T follicular helper cell (primary cell): Measurements from ENCODE around the gene CENPV.
"Not testable (repeated sequence)": the region's sequence is repeated elsewhere in the genome, so short reads cannot be mapped to it uniquely, and the experiment has no call there.

Experiments
- DNase-seq: peaks from one replicate; pipeline ENCODE4 v3.0.0-alpha.2; 2020; ENCODE audit warnings: low read depth
- total RNA-seq, 2 experiments: gene quantifications; one replicate each; lab custom pipeline; 2026; lab: John Stamatoyannopoulos, UW

Gene CENPV
- total RNA-seq = 5.5 to 26.7 reads per million in 2 experiments

DNA sequence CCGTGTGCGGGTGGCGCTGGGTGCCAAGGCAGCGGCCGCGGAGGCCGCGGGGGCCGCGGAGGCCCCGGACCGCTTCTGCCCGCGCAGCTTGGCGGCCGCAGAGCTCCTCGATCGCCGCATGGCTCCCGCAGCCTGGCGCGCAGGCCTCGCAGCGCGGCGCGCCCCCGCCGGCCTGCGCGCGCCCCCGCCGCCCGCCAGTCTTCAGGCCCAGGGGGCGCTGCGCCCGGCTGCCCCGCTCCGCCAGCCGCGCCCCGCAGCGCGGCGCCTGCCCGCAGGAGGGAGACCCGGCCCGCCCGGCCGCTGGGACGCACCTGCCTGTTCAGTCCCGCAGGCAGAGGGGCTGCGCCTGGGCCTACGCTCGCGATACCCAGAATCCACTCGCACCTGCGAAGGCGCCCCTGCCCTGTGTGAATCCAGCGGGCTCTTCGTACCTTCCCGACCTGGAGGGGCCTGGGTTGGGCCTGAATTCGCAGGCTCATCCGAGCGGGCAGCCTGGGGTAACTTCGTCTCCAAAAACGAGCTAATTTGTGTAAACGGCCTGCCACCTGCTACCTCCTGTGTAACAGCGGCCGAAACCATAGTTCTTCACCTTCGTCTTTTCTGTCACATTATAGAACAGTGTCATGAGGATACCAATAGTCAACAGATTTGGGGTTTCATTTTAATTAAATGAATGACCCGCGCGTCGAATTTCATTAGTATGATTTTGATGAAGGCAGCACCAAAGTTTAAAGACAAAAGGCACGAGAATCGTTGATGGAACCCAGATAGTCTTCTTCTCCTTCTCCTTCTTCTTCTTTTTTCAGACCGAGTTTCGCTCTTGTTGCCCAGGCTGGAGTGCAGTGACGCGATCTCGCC is at the start of gene CENPV:
TSS of gene CENPV (minus strand) at position 153 of the 858 bp plus-strand sequence. CDS start at position 120, 33 bp downstream.
- DNase-seq = peak; percentile 53

DNA sequence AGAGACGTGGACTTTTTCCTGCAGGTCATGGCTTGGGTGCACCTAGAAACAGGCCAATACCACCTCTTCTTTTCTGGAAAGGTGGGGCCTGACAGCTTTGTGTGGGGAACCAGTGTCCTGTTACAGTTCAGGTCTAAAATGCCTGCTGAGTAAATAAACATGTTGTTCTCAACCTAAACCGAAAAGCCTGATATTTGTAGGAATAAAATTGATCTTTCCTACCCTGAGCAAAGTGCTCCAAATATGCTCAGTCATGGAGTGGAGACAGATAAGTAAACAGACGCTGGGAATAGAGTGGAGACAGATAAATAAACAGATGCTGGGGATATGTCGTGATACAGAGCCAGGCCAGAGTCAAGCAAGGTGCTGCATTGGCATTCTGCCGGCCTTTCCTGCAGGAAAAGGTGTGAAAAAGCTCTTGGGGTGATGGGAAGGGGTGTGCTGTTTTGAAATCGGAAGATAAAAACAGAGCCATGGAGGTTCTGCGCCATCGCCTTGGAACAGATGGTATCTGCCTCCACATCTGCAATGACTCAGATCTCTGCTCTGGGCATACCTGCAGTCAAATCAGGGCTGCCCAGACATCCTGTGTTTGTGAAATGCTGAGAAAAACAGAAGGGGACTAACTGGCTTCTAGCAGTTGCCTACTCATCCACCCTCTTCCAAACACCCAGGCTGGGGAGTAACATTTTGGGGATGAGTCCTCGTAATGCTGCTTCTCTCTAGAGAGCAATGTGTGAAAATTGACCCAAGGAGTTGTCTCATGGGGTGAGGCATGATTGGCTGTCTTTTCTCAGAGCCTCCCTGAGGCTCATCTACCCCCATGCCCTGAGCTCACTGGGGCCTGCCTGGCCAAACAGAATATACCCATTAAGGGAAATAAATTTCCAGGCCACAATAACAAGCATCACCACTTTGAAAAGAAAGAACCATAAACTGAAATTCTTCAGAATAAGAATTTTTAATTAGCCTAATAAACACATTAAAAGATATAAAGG is 45.3 kb upstream of the CENPV start:
- no peak for DNase-seq

DNA sequence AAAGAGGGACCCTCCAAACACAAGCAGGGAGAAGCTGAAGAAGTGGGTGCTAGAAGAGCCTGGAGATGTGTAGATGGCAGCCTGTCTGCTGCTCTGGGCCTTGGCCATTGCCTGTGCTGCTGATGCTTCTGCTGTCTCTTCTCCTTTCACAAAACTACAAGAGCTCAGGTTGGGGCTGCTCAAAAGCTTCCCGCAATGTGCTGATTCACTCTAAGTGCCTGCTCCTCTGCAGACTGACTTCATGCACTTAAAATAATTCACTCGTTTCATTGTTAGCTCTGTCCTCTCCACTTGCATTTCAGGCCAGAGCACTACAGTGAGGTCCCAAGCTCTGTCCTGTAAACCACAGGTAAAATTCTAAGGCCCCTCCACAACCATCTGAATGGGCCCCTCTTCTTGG is 43.4 kb upstream of the CENPV start:
- DNase-seq = not testable (repeated sequence)

DNA sequence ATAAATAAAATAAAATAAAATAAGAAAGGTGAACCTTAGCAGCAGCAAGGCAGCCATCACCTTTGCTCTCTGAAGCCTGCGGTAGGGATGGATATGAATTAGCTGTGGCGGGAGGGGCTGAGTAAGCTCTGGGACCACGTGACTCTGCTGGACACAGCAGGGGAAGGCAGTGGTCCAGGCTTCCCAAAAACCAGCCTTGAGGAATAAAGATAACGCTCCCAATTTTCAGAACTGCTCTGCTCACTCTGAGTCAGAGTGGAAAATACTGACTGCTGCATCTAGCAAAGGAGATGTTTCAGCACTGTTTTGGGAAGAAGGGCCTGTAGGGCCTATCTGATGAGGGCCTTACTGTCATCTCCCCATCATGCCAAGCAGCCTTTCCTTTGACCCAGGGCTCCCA is 42.6 kb upstream of the CENPV start:
- not testable (repeated sequence) for DNase-seq

DNA sequence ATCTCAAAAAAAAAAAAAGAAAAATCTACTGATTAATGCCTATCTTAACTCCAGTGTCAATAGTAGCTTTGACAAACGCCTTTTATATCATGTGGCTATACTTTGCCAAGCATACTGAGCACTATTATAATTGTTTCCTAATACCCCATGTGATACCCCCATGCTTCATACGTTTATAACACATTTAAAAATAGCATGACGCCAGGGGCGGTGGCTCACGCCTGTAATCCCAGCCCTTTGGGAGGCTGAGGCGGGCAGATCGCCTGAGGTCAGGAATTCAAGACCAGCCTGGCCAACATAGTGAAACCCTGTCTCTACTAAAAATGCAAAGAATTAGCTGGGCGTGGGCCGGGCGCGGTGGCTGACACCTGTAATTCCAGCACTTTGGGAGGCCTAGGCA is 39.2 kb upstream of the CENPV start:
- not testable (repeated sequence) for DNase-seq

DNA sequence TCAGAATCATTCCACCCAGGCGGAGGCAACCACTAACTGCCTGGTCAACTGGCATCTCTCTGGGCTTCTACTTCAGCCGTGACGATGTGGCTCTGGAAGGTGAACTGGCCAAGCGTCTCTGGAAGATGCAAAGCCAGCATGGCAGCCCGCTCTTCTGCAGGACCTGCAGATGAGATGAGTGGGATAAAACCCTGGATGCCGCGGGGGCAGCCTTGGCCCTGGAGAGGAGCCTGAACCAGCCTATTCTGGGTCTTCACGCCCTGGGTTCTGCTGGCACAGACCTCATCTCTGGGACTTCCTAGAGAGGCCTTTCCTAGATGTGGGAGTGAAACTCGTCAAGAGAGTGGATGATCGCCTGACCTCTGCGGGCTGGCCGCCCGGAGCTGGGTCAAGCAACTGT is 38.2 kb upstream of the CENPV start:
- DNase-seq = no peak

DNA sequence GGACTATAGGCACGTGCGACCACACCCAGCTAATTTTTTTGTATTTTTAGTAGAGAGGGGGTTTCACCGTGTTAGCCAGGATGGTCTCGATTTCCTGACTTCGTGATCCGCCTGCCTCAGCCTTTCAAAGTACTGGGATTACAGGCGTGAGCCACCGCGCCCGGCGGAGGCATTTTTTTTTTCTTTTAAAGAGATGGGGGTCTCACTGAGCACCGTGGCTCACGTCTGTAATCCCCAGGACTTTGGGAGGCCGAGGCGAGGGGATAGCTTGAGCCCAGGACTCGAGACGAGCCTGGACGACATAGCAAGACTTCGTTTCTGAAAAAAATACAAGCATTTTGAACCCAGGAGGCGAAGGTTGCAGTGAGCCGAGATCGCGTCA is 32.8 kb upstream of the CENPV start:
- DNase-seq = not testable (repeated sequence)

DNA sequence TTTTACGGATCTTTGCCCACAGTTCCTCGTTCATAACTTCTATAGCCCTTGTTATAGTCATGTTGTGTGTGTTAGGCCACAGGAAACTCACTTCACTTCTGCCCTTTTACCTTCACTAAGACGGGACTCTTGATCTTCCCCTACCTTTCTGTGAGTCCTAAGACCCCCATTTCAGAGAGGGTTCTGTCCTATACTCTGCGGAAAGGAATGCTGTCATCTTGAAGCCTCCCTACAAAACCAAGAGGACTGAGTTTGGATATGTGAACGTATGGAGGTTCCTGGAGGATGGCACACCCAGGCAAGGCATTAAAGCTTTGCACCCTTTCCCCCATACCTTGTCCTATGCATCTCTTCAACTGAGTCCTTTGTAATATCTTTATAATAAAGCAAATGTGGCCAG is 31.3 kb upstream of the CENPV start:
- no peak for DNase-seq

DNA sequence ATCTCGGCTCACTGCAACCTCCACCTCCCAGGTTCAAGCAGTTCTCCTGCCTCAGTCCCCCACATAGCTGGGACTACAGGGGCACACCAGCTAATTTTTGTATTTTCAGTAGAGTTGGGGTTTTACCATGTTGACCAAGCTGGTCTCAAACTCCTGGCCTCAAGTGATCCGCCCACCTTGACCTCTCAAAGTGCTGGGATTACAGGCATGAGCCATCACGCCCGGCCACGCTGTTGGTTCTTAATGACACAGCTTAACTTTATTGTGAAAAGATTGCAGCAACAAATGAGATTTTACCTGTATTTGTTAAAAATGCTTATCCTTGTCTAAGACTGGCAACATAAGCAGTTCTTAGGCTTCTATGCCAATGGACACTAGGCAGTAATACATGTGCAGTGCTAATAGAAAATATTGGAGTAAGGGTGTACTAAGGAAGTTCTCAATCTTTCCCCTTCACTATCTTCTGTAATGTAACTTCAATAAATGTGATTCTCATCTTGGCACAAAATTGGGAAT is 30.6 kb upstream of the CENPV start:
- DNase-seq = no peak

DNA sequence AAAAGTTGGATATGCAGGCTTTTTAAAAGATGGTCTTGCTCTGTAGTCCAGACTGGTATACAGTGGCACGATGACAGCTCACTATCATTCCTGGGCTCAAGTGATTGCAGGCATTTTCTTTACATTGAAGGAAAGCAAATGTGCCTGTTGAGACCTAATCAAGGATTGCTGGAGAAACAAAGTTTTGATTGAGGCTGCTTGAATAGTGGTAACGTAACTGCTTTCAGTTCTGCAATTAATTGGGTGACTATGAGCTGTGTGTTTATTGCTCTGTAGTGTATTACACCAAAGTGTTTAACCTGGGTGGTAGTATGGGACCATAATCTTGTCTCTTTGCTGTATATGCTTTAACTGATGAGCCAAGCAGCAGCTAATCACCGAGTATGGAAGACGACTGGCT is 29.9 kb upstream of the CENPV start:
- DNase-seq = no peak

DNA sequence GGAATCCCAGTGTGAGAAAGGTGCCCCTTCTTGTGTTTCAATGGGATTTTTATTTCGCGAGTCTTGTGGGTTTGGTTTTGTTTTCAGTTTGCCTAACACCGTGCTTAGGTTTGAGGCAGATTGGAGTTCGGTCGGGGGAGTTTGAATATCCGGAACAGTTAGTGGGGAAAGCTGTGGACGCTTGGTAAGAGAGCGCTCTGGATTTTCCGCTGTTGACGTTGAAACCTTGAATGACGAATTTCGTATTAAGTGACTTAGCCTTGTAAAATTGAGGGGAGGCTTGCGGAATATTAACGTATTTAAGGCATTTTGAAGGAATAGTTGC is 28.2 kb upstream of the CENPV start:
- peak; percentile 14 for DNase-seq

DNA sequence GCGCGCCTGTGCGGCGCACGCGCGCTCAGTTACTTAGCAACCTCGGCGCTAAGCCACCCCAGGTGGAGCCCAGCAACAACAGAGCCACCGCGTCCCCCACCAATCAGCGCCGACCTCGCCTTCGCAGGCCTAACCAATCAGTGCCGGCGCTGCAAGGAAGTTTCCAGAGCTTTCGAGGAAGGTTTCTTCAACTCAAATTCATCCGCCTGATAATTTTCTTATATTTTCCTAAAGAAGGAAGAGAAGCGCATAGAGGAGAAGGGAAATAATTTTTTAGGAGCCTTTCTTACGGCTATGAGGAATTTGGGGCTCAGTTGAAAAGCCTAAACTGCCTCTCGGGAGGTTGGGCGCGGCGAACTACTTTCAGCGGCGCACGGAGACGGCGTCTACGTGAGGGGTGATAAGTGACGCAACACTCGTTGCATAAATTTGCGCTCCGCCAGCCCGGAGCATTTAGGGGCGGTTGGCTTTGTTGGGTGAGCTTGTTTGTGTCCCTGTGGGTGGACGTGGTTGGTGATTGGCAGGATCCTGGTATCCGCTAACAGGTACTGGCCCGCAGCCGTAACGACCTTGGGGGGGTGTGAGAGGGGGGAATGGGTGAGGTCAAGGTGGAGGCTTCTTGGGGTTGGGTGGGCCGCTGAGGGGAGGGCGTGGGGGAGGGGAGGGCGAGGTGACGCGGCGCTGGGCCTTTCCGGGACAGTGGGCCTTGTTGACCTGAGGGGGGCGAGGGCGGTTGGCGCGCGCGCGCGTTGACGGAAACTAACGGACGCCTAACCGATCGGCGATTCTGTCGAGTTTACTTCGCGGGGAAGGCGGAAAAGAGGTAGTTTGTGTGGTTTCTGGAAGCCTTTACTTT is 27.6 kb upstream of the CENPV start, which contains the start of gene UBB:
TSS of gene UBB (plus strand) at position 452 of the 856 bp plus-strand sequence. CDS start 817 bp downstream, outside the sequence.
- DNase-seq = peak; percentile 93

DNA sequence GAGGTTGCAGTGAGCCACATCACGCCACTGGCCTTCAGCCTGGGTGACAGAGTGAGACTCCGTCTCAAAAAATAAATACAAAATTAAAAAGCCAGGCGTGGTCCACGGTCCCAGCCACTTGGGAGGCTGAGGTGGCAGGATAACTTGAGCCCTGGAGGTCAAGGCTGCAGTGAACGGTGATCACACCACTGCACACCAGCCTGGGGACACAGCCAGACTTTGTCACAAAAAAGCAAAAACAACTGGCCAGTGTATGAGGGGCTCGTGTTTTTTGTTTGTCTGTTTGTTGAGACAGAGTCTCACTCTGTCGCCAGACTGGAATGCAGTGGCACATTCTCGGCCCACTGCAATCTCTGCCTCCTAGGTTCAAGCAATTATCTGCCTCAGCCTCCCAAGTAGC is 26.4 kb upstream of the CENPV start:
- DNase-seq = no peak

DNA sequence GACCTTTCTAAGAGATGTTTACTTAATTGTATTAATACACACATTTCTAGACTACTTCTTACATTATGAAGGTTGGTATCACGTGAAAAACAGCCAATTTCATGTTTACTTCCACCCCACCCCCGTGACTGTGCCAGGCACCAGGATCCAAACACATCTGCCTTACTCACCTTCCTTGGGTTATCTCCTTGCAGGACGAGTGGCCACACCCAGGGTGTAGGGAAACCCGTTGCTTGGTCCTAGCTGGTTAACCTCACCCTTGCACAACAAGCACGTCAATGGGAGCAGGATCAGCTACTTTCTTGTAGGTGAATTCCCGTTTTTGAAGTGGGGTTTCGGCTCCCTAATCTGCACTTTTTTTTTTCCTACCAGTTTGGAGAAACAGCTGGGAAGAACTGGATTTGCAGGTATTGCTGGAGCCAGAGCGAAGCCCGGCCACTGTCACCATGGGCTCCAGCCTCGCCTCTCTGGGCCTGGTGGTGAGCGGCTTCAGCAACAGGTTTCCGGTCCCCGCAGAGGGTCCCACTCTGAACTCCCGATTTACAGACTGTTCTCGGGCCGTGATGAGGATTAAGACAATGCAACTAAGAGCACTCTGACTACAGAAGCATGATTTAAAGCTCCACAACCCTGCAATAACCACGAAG is 25.5 kb upstream of the CENPV start:
- no peak for DNase-seq

DNA sequence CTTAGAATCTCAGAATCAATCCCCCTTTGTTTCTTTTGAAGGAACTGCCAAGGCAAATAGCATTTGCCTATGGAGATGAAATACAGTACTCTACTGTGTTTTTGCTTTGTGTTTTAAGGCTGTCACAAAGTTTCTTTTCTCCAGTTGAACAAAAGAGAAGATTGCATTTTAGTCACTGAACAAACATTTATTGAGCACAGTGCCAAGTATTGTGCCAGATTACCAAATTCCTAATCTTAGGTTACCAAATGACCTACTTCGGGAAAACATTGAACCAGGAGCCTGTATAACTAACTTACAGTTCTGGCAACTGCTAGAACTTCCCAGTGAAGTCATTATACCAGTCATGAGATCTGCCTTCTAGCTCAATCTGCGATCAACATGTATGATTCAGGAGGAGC is 24.7 kb upstream of the CENPV start:
- no peak for DNase-seq

DNA sequence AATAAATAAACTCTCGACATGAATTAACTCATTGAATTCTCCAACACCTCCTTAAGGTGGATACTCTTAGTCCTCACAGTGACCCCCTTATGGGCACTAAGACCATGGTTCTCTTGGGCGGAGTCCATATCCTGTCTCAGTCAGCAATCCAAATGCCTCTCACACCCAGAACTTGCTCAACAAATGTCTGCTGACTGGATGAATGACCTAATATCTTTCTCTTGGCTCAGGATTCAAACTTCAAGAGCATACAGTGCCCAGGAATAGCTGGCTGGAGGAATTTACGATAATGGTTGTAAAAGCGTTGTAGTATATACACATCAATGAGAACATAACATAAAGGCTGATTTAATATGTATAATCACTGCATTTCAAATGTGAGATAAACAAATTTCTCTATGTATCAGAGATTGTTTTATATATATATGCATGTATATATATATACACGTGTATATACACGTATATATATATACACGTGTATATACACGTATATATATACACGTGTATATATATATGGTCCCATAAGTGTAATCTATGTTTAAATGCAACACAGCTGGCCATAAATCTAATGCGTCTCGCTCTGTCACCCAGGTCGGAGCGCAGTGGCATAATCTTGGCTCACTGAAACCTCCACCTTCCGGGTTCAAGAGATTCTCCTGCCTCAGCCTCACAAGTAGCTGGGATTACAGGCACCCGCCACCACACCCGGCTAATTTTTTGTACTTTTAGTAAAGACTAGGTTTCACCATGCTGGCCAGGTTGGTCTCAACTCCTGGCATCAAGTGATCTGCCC is 21.1 kb upstream of the CENPV start:
- DNase-seq = no peak

DNA sequence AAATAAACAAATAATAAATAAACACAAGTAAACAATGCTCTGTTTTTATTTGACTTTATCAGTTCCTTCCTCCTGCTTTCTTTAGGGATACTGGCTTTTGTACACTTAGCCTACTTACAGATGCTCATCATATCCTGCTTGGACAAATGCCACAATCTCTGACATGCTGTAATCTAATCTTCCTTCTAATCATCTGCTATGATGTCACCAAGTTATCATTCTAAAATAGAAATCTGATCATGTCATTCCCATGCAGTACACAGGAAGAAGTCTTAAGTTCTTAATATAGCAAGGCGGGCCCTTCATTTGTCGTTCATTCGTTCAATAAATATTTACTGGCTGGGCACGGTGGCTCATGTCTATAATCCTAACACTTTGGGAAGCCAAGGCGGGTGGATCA is 18.5 kb upstream of the CENPV start:
- DNase-seq = no peak

DNA sequence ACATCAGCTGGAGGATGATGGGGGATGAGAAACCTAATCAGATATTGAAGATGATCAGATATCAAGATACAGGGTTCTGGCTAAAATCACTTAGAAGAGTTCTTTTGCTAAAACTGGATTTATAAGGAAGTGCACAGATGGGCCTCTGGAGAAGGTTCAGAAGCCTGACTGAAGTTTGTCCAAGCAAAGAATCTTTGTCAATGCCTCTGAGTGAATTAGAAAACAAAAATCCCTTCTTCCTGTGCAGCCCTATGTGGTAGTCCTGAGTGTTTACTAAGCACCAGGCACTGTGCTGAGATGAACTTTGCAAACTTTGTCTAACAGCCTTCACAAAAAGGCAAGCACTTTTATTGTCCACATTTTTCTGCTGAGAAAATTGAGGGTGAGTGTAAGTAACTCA is 11.4 kb upstream of the CENPV start:
- DNase-seq = no peak

DNA sequence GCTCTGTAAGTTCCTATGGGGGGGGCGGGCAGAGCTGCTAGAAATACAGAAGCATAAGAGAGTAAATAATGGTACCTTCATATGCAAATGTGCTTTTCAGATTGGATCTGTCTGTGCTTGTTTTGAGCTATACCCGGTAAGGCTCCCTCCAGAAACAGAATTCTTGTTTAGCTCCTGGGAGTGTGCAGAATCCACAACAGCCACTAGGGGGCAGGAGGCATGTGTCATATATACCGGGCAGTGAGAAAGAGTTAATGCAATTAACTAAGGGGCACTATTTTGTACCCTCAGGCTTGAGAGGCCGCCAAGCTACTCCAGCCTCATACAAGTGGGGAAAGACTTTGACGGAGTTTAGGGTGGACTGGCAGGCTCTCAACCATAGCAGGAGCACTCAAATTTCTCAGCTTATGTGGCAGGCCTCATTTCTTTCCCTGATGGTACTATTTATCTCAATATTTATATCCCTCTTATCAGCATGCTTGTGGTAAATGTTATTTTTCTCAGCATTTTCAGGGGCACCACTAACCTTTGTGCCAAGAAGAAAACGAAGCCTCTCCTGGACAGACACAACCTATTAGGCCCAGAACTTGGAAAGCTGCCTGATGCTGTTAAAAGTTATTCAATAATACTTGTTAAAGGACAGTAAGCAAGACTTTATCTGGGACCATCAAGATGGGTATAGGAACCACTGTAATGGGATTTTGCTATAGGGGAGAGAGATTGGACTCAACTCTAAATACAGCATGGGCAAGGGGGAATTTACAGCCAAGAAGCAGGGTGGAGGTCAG is 10.7 kb upstream of the CENPV start:
- peak; percentile 57 for DNase-seq
